Measurements from ENCODE around the gene DEPDC4. TPM values are rescaled to one million over a fixed set of nuclear protein-coding genes. Genes with fewer than 3 reads are reported as not detected.

DEPDC4 gene
- 0.22 and 0.40 TPM in 2 replicates for total RNA-seq

GRCh38 chr12:100266835-100267602 lies at the start of gene DEPDC4, which contains the start of gene SCYL2:
DEPDC4 (minus strand) TSS chr12:100267079; CDS start chr12:100267076, 3 bp downstream.
SCYL2 (plus strand) TSS chr12:100267177; CDS start chr12:100282971, 15,794 bp downstream.

GRCh38 chr12:100200463-100201181 lies 66.3 kb downstream of the DEPDC4 start, which contains the start of gene ACTR6:
ACTR6 (plus strand) TSS chr12:100200815; CDS start chr12:100200852, 37 bp downstream.

Small RNA genes within 50 kb of the gene (small RNA-seq; reads per million reads assigned to genes)
- gene RF00019: not detected

Other genes starting within 250 kb of the DEPDC4 start
- 37.9 and 39.0 TPM in 2 replicates for gene BLTP3B, start 124.2 kb downstream of the DEPDC4 start, total RNA-seq
- 21.3 and 28.1 TPM in 2 replicates for gene ACTR6, start 66.3 kb downstream of the DEPDC4 start, total RNA-seq
- 78.3 and 84.4 TPM in 2 replicates for gene SCYL2, start 98 bp upstream of the DEPDC4 start, total RNA-seq
- not detected in 2 replicates for gene SLC17A8, start 90.0 kb upstream of the DEPDC4 start, total RNA-seq
- not detected in 2 replicates for gene NR1H4, start 206.8 kb upstream of the DEPDC4 start, total RNA-seq

Data from thoracic aorta endothelial cell (primary cell).